GM18511 (cell line): Measurements from ENCODE around the gene ZNF469.

Experiments used
- ATAC-seq: cut with Tn5 transposase; IDR thresholded peaks from one replicate; pipeline ENCODE4 v1.9.1; 2021; ENCODE audit warnings: mild to moderate bottlenecking, moderate library complexity; ENCODE audit not compliant: unreplicated experiment

Gene ZNF469, protein sequence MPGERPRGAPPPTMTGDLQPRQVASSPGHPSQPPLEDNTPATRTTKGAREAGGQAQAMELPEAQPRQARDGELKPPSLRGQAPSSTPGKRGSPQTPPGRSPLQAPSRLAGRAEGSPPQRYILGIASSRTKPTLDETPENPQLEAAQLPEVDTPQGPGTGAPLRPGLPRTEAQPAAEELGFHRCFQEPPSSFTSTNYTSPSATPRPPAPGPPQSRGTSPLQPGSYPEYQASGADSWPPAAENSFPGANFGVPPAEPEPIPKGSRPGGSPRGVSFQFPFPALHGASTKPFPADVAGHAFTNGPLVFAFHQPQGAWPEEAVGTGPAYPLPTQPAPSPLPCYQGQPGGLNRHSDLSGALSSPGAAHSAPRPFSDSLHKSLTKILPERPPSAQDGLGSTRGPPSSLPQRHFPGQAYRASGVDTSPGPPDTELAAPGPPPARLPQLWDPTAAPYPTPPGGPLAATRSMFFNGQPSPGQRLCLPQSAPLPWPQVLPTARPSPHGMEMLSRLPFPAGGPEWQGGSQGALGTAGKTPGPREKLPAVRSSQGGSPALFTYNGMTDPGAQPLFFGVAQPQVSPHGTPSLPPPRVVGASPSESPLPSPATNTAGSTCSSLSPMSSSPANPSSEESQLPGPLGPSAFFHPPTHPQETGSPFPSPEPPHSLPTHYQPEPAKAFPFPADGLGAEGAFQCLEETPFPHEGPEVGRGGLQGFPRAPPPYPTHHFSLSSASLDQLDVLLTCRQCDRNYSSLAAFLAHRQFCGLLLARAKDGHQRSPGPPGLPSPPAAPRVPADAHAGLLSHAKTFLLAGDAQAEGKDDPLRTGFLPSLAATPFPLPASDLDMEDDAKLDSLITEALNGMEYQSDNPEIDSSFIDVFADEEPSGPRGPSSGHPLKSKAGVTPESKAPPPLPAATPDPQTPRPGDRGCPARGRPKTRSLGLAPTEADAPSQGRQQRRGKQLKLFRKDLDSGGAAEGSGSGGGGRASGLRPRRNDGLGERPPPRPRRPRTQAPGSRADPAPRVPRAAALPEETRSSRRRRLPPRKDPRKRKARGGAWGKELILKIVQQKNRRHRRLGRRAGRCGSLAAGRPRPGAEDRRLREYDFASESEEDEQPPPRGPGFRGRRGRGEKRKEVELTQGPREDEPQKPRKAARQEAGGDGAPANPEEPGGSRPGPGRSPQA (N-terminal part only)

GRCh38 chr16:88382491-88383400 is at the start of gene ZNF469:
ZNF469 (plus strand) TSS chr16:88382959; CDS start chr16:88427471, 44,512 bp downstream.
- no peak for ATAC-seq

- no peak for ATAC-seq
Observed at GRCh38 chr16:88333848-88334777, 48.6 kb upstream of the ZNF469 start.

- ATAC-seq, result no peak
Observed at GRCh38 chr16:88334778-88335720, 47.7 kb upstream of the ZNF469 start.

DNA sequence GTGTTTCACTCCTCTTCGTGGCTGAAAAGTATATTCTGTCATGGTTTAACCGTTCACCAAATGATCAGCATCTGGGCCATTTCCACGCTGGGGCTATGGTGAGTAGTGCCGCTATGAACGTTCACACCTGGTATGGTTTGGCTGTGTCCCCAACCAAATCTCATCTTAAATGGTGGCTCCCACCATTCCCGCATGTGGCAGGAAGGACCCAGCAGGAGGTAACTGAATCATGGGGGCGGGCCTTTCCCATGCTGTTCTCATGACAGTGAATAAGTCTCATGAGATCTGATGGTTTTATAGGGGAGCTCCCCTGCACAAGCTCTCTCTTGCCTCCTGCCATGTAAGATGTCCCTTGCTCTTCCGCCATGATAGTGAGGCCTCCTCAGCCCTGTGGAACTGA is 45.7 kb upstream of the ZNF469 start:
- ATAC-seq, result no peak

GRCh38 chr16:88337538-88337937 is 45.2 kb upstream of the ZNF469 start:
- ATAC-seq, result no peak

GRCh38 chr16:88338111-88338510 is 44.6 kb upstream of the ZNF469 start:
- ATAC-seq, result no peak

DNA sequence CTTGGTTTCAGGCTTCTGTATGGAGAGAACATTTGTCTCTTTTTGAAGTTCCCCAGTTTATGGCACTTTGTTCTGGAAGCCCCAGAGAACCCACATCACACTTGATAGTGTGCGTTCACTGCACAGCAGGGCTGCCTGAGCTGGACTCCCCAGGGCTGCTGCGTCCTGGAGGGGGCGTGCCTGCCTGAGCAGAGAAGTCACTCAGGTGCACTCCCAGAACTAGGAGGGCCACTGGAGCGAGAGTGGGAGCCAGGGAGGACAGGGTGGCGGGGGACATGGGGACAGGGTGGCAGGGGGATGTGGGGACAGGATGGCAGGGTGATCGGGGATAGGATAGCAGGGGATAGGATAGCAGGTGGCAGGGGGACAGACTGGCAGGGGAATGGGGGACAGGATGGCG is 43.9 kb upstream of the ZNF469 start:
- no peak for ATAC-seq

- ATAC-seq, result no peak
Observed at GRCh38 chr16:88339930-88340754, 42.6 kb upstream of the ZNF469 start.

- no peak for ATAC-seq
Observed at GRCh38 chr16:88340755-88341150, 42.0 kb upstream of the ZNF469 start.

DNA sequence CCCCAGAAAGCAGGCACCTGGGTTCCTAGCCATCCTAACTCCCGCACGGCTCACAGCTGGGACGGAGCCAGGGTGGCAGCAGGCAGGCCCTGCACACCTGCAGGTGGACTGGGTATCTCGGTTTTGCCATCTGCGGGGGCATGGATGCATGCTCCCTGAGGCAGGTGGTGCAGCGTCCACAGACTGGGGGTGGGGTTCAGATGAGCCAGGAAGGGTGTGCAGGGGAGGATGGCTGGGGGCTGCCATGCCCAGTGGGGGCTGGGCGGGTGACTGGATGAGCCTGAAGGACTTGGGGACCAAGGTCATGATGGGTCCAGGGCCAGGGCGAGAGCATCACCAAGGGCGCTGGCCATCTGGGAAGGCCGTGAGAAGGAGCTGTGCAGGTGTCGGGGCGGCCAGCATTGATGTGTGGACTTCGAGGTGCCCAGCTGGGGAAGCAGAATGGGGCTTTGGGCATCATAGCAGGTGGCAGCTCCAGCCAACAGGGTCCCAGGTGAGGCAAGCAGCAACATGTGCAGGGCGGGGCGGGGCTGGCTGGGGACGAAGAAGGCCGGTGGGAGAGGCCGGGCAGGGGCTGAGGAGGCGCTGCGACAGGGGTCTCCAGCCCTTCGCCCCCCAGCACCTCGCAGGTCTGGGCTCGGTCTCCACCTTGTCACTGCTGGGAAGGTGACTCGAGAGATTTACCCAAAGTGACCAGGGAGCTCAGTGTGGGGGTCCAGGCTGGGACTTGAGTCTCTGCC is 41.0 kb upstream of the ZNF469 start:
- no peak for ATAC-seq

- ATAC-seq, result no peak
Observed at GRCh38 chr16:88342491-88342890, 40.3 kb upstream of the ZNF469 start.

- ATAC-seq, result no peak
Observed at GRCh38 chr16:88343271-88343791, 39.4 kb upstream of the ZNF469 start.

DNA sequence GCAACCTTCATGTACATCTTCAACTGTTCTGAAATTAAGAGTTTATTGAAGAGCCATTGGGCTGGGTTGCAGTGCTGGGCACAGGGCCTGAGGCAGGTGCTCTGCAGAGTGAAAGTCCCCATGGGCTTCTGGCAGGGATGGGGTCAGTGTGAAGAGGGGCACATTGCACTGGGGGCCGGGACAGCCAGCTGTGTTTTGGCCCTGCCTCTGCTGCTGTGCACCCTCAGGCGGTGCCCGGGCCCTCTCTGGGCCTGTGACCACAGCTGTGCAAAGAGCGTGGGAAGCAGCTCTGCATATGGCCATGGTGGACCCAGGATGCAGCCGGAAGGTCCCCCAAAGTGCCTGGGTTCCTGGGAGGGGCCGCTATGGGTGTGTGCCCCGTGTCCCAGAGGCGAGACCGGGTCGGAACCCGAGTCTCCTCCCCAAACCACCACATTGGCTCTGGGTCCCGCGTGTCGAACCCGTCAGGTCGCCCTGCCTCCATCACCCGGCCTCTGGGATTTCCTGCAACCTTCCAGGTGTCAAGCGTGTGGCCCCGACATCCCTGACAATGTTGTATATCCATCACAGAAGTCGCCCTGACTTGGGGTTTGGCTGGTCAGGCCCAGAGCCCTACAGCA is 38.2 kb upstream of the ZNF469 start:
- ATAC-seq, result no peak

DNA sequence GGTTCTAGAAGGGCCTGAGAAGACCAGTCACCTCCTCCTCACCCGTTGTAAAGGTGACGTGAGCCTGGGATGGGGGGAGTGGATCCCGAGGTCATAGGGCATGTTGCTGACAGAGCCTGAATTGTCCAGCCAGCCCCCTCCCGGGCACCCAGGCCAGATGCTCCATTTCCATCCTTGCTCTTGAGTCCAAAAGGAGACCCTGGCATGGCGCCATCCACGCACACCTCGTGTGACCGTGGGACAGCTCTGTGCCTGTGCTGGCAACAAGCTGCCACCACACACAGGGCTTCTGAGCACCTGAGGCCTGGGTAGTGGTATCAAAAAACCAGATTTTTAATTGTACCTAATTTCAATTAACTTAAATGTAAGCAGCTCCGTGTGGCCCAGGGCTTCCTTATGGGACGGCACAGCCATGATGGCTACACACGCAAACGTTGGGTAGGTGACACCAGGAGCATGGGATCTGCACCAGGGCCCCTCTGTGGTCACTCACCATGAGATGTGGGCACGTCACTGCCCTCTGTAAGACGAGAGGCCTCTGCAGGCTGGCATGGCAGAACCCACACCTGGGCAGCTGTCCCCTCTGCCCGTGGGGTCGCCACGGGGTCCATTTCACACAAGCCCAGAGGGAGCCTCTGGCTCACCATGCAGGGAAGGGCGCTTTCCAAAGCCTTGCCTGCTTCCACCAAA is 37.6 kb upstream of the ZNF469 start:
- no peak for ATAC-seq
